ENCODE data around the gene NFATC3.
A peak's percentile ranks its signal among the peaks of the same experiment; 100 is the strongest.

NFATC3 gene

GRCh38 chr16:68227850-68228553 is 142.8 kb downstream of the NFATC3 start:
- peaks cover 3% of the 10 kb centered on the region for H3K36me3 Mint-ChIP-seq (ENCODE audit: low read depth)
- no peaks in the 10 kb centered on the region for H3K27me3 Mint-ChIP-seq (ENCODE audit: low read depth)
- H3K27ac Mint-ChIP-seq = no peak overlapping the region
- peaks cover 14% of the 10 kb centered on the region for H3K4me1 Mint-ChIP-seq
- no peak for TF ChIP-seq CTCF (IDR thresholded peaks at IDR 0.05; ENCODE audit: unreplicated experiment in 3 of 3)
- no peak overlapping the region for H3K4me3 Mint-ChIP-seq
- no peaks in the 10 kb centered on the region for H3K9me3 Mint-ChIP-seq

GRCh38 chr16:68228652-68229051 is 143.5 kb downstream of the NFATC3 start:
- H3K27ac Mint-ChIP-seq = no peak overlapping the region
- H3K4me3 Mint-ChIP-seq = no peak overlapping the region
- H3K36me3 Mint-ChIP-seq (ENCODE audit: low read depth) = peaks cover 3% of the 10 kb centered on the region
- no peaks in the 10 kb centered on the region for H3K9me3 Mint-ChIP-seq
- TF ChIP-seq CTCF (IDR thresholded peaks at IDR 0.05; ENCODE audit: unreplicated experiment in 3 of 3) = no peak
- peaks cover 14% of the 10 kb centered on the region for H3K4me1 Mint-ChIP-seq
- H3K27me3 Mint-ChIP-seq (ENCODE audit: low read depth) = peaks cover 5% of the 10 kb centered on the region

- peaks cover 3% of the 10 kb centered on the region for H3K36me3 Mint-ChIP-seq (ENCODE audit: low read depth)
- peaks cover 16% of the 10 kb centered on the region for H3K4me1 Mint-ChIP-seq
- no peak overlapping the region for H3K4me3 Mint-ChIP-seq
- peaks cover 15% of the 10 kb centered on the region for H3K27me3 Mint-ChIP-seq (ENCODE audit: low read depth)
- no peaks in the 10 kb centered on the region for H3K9me3 Mint-ChIP-seq
- H3K27ac Mint-ChIP-seq = peak overlapping the region; percentile 35 to 74 (median 54)
- TF ChIP-seq CTCF (IDR thresholded peaks at IDR 0.05; ENCODE audit: unreplicated experiment in 3 of 3) = peak; percentile 81 to 91 (median 83)
Measured at GRCh38 chr16:68229431-68230175, 144.4 kb downstream of the NFATC3 start.

GRCh38 chr16:68230176-68230571 is 145.0 kb downstream of the NFATC3 start:
- Mint-ChIP-seq H3K4me3 (no peak overlapping the region), H3K4me1 (peaks cover 20% of the 10 kb centered on the region), H3K36me3 (ENCODE audit: low read depth) (peaks cover 3% of the 10 kb centered on the region), H3K27me3 (ENCODE audit: low read depth) (peaks cover 20% of the 10 kb centered on the region), H3K27ac (no peak overlapping the region), H3K9me3 (no peaks in the 10 kb centered on the region)
- TF ChIP-seq CTCF (IDR thresholded peaks at IDR 0.05; ENCODE audit: unreplicated experiment in 3 of 3) = no peak

- H3K27me3 Mint-ChIP-seq (ENCODE audit: low read depth) = peaks cover 26% of the 10 kb centered on the region
Measured at GRCh38 chr16:68230956-68231355, 145.8 kb downstream of the NFATC3 start.

More at GRCh38 chr16:68230956-68231355, 145.8 kb downstream of the NFATC3 start:
- peaks cover 20% of the 10 kb centered on the region for H3K4me1 Mint-ChIP-seq
- no peak overlapping the region for H3K4me3 Mint-ChIP-seq
- no peaks in the 10 kb centered on the region for H3K9me3 Mint-ChIP-seq
- TF ChIP-seq CTCF (IDR thresholded peaks at IDR 0.05; ENCODE audit: unreplicated experiment in 3 of 3) = no peak
- H3K36me3 Mint-ChIP-seq (ENCODE audit: low read depth) = peaks cover 3% of the 10 kb centered on the region
- H3K27ac Mint-ChIP-seq = no peak overlapping the region
